Neuron (in vitro differentiated cells): Measurements from ENCODE around the gene UBE2M.
"Not testable (repeated sequence)": the region's sequence is repeated elsewhere in the genome, so short reads cannot be mapped to it uniquely, and the experiment has no call there.

Source experiments
- H2AFZ ChIP-seq: one replicate; pipeline ENCODE4 v1.6.1; 2013; ENCODE audit warnings: low read depth, mild to moderate bottlenecking, inconsistent platforms, low read length, moderate library complexity
- H3K27me3 ChIP-seq: one replicate; pipeline ENCODE4 v1.6.1; 2013; ENCODE audit warnings: low read length; ENCODE audit not compliant: insufficient read depth
- H3K36me3 ChIP-seq: one replicate; pipeline ENCODE4 v1.6.1; 2013; ENCODE audit warnings: low read length; ENCODE audit not compliant: insufficient read depth
- H3K4me1 ChIP-seq: one replicate; pipeline ENCODE4 v1.6.1; 2013; ENCODE audit warnings: low read length; ENCODE audit not compliant: insufficient read depth
- H3K4me3 ChIP-seq: 2 replicates; pipeline ENCODE4 v1.5.1; 2013; ENCODE audit warnings: mild to moderate bottlenecking, low read length, moderate library complexity
- H3K9me3 ChIP-seq: one replicate; pipeline ENCODE4 v1.6.1; 2013; ENCODE audit warnings: low read length

UBE2M gene

DNA sequence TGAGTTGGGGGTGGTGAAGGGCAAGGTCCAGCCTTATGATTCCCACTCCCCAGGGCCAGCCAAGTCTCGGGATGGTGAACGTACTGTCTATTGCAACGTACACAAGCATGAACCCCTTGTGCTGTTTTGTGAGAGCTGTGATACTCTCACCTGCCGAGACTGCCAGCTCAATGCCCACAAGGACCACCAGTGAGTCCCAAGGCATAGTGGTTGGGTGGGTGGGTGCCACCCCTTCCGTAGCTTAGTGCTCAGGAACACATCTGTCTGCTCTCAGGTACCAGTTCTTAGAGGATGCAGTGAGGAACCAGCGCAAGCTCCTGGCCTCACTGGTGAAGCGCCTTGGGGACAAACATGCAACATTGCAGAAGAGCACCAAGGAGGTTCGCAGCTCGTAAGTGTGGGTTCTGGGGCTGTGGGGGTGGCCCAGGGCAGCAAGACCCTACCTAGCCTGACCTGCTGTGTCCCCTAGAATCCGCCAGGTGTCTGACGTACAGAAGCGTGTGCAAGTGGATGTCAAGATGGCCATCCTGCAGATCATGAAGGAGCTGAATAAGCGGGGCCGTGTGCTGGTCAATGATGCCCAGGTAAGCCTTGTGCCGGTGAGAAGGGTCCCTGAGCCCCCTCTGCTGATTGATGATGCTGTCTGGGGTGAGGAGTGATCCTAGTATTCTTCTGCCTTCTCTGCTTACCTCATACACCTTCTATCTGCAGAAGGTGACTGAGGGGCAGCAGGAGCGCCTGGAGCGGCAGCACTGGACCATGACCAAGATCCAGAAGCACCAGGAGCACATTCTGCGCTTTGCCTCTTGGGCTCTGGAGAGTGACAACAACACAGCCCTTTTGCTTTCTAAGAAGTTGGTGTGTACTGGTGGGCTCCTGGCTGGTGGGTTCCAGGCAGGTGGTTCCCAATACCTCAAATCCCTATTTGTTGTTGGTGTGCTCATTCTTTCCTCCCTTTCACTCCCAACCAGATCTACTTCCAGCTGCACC lies 10.8 kb downstream of the UBE2M start:
- no peak overlapping the region for H3K4me3 ChIP-seq
- H2AFZ ChIP-seq = no peak overlapping the region
- H3K4me1 ChIP-seq = peaks cover 17% of the 10 kb centered on the region
- H3K36me3 ChIP-seq = peaks cover 73% of the 10 kb centered on the region
- no peaks in the 10 kb centered on the region for H3K9me3 ChIP-seq
- H3K27me3 ChIP-seq = no peaks in the 10 kb centered on the region

DNA sequence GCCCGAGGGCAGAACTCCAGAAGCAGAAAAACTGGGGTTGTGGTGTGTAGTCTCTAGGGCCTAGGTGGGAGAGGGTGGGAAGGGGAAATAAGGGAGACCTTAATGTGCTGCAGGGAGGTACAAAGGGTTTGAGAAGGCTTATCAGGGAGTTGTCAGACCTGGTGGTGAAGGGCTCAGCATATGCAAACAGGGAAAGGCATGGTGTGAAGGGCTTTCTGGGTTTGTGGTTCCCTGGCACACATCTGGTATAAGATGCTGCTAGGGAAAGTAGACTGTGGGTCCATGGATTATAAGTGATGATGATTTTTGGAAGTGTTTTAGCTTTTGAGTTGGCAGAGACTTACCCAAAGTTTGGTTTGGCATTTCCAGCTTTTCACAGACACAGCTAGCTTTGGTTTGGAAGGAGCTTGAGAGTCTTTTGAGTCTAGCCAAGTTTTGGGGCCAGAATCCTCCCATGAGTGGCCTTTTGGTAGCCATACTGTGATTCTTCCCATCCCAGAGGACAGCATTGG lies 12.3 kb downstream of the UBE2M start:
- peaks cover 17% of the 10 kb centered on the region for H3K4me1 ChIP-seq

DNA sequence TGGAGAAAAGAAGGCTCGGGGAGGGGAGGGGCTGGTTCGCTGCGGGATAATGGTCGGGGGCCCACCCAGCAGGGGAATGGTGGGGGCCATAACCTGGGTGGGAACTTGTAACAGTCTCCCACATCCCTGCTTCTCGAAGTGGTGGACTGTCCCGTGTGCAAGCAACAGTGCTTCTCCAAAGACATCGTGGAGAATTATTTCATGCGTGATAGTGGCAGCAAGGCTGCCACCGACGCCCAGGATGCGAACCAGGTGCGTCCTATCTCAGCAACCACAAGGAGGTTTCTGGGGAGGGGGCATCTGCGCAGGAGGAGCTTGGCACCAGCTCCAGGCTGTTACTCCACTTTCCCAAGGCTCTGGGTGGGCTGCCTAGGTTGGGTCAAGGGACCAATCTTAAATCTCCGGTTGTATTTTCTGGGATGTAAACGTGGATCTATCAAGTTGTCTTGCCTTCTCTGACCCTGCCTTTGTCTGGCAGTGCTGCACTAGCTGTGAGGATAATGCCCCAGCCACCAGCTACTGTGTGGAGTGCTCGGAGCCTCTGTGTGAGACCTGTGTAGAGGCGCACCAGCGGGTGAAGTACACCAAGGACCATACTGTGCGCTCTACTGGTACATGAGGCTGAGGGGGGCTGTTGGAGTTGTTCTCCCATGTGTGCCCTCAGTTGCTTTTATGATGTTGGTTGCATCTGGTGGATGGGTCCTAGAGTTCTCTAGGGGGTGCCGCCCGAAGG lies 13.0 kb downstream of the UBE2M start:
- Histone ChIP-seq H3K36me3 (peaks cover 51% of the 10 kb centered on the region), H3K27me3 (no peaks in the 10 kb centered on the region), H3K9me3 (no peaks in the 10 kb centered on the region)

More for the DNA sequence above, 12.3 kb downstream of the UBE2M start:
- H3K9me3 ChIP-seq = no peaks in the 10 kb centered on the region
- H3K4me3 ChIP-seq = peak overlapping the region; percentile 90
- no peak overlapping the region for H2AFZ ChIP-seq
- peaks cover 58% of the 10 kb centered on the region for H3K36me3 ChIP-seq
- H3K27me3 ChIP-seq = no peaks in the 10 kb centered on the region

DNA sequence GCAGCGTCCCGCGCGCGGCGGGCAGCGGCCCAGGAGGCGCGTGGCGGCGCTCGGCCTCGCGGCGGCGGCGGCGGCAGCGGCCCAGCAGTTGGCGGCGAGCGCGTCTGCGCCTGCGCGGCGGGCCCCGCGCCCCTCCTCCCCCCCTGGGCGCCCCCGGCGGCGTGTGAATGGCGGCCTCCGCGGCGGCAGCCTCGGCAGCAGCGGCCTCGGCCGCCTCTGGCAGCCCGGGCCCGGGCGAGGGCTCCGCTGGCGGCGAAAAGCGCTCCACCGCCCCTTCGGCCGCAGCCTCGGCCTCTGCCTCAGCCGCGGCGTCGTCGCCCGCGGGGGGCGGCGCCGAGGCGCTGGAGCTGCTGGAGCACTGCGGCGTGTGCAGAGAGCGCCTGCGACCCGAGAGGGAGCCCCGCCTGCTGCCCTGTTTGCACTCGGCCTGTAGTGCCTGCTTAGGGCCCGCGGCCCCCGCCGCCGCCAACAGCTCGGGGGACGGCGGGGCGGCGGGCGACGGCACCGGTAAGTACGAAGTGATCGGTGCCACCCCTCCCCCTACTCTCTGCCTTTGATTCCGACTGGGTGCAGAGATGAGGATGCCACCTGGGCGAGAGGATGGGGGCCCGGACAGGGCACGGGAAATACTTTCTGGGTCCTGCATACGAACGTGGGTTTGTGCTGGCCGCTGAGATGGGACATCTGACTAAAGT lies 13.7 kb downstream of the UBE2M start:
- peak overlapping the region; percentile 90 for H3K4me3 ChIP-seq
- H3K36me3 ChIP-seq = peaks cover 44% of the 10 kb centered on the region
- no peak overlapping the region for H2AFZ ChIP-seq
- peaks cover 17% of the 10 kb centered on the region for H3K4me1 ChIP-seq
- no peaks in the 10 kb centered on the region for H3K9me3 ChIP-seq
- no peaks in the 10 kb centered on the region for H3K27me3 ChIP-seq

More for the DNA sequence above, 13.0 kb downstream of the UBE2M start:
- Histone ChIP-seq H3K4me3 (peak overlapping the region; percentile 90), H2AFZ (no peak overlapping the region), H3K4me1 (peaks cover 17% of the 10 kb centered on the region)

DNA sequence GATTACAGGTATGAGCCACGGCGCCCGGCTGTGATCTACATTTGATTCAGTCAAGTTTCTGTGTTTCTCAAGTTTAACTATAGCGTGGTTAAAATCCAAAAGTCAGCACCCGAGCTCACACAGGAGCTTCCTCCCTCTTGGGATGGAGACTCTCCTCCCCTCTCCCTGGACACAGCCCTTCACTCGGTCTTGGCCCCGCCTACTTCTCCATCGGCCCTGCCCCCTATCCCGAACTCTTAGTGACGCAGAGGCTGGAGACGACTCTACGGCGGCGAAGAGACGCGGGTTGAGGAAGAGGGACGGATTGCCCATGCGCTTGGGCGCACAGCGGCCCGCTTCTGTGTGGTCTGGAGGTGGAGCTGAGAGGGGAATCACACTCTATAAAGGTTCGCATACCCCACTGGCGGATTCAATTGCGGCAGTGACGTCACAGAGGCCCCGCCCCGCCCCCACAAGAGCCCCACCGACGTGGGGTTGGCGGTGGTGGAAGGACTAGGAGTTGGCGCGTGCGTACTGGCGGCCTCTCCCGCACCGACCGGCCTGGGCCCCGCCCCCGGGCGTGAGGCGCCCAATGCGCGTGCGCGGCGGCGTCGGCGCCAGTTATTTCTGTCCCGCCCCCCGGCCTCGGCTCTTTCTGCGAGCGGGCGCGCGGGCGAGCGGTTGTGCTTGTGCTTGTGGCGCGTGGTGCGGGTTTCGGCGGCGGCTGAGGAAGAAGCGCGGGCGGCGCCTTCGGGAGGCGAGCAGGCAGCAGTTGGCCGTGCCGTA lies 14.4 kb downstream of the UBE2M start, which contains the start of gene TRIM28:
TSS of gene TRIM28 (plus strand) at position 239 of the 765 bp plus-strand sequence. CDS start 694 bp downstream, outside the sequence.
- H3K36me3 ChIP-seq = peaks cover 37% of the 10 kb centered on the region
- no peaks in the 10 kb centered on the region for H3K9me3 ChIP-seq
- peak within 1 kb of the TSS; percentile 90 for H3K4me3 ChIP-seq
- H2AFZ ChIP-seq = peak within 1 kb of the TSS; percentile 7
- peaks cover 17% of the 10 kb centered on the region for H3K4me1 ChIP-seq
- peaks cover 6% of the 10 kb centered on the region for H3K27me3 ChIP-seq

DNA sequence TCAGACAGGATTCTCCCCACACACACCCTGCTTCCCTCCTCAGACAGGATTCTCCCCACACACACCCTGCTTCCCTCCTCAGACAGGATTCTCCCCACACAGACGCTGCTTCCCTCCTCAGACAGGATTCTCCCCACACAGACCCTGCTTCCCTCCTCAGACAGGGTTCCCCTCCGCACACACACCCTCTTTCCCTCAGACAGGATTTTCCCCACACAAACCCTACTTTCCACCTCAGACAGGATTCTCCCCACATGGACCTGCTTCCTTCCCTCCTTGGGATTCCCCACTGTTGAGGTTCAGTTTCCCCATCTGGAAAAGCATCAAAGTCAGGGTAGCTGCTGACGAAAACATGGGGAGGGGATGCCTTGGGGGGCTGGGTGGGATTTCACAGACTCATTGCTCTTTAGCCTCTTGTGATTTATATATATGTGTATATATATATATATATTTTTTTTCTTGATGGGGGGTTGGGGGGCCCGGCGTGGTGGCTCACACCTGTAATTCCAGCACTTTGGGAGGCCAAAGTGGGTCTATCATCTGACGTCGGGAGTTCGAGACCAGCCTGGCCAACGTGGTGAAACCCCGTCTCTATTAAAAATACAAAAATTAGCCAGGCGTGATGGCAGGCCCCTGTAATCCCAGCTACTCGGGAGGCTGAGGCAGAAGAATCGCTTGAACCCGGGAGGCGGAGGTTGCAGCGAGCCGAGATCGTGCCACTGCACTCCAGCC lies 15.6 kb downstream of the UBE2M start:
- Histone ChIP-seq H3K36me3 (peaks cover 25% of the 10 kb centered on the region), H3K4me1 (peaks cover 20% of the 10 kb centered on the region)
- not testable (repeated sequence) for H3K27me3 ChIP-seq, H2AFZ ChIP-seq, H3K4me3 ChIP-seq, H3K9me3 ChIP-seq

DNA sequence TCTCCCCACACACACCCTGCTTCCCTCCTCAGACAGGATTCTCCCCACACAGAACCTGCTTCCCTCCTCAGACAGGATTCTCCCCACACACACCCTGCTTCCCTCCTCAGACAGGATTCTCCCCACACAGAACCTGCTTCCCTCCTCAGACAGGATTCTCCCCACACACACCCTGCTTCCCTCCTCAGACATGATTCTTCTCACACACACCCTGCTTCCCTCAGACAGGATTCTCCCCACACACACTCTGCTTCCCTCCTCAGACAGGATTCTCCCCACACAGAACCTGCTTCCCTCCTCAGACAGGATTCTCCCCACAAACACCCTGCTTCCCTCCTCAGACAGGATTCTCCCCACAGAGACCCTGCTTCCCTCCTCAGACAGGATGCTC lies 19.2 kb downstream of the UBE2M start:
- not testable (repeated sequence) for H3K36me3 ChIP-seq

DNA sequence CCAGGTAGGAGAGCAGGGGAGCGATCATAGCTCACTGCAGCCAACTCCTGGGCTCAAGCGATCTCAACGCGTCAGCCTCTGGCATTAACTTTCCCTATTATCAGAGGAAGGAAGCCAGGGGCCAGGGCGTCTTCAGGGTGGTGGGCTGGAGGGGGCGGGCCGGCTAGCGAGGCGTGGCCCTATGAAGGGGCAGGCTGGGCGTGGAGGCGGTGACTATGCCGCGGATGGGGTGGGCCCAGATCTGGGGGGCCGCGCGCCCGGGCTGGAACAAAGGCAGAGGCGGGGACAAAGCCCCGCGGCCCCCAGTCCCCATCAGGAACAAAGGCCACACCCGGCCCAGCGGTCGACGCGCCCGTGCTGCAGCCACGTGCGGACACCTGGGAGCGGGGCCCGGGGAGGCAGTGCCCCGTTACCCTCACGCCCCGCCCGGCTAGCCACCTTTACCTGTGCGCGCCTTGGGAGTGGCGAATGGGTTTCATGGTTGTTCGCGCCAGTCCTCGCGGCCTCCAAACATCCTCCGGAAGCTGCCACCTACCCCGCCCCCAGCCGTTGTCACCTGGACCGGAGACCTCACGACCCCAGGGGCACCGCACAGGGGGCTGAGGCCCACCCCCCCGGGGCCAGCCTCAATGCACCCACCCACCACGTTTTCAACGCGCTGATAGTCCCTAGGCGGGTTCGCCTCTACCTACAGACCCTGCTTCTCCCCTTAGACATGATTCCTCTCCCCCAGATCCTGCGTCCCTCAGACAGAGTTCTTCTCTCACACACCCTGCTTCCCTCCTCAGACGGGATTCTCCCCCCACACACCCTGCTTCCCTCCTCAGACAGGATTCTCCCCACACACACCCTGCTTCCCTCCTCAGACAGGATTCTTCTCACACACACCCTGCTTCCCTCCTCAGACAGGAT lies 19.9 kb downstream of the UBE2M start:
- peak overlapping the region; percentile 58 for H2AFZ ChIP-seq
- peaks cover 18% of the 10 kb centered on the region for H3K27me3 ChIP-seq
- H3K9me3 ChIP-seq = no peaks in the 10 kb centered on the region
- H3K36me3 ChIP-seq = no peaks in the 10 kb centered on the region
- H3K4me1 ChIP-seq = peaks cover 4% of the 10 kb centered on the region
- H3K4me3 ChIP-seq = peak overlapping the region; percentile 28

More for the DNA sequence above, 19.2 kb downstream of the UBE2M start:
- H3K9me3 ChIP-seq, H3K4me3 ChIP-seq, H3K4me1 ChIP-seq, H2AFZ ChIP-seq: not testable (repeated sequence)
- peaks cover 18% of the 10 kb centered on the region for H3K27me3 ChIP-seq

DNA sequence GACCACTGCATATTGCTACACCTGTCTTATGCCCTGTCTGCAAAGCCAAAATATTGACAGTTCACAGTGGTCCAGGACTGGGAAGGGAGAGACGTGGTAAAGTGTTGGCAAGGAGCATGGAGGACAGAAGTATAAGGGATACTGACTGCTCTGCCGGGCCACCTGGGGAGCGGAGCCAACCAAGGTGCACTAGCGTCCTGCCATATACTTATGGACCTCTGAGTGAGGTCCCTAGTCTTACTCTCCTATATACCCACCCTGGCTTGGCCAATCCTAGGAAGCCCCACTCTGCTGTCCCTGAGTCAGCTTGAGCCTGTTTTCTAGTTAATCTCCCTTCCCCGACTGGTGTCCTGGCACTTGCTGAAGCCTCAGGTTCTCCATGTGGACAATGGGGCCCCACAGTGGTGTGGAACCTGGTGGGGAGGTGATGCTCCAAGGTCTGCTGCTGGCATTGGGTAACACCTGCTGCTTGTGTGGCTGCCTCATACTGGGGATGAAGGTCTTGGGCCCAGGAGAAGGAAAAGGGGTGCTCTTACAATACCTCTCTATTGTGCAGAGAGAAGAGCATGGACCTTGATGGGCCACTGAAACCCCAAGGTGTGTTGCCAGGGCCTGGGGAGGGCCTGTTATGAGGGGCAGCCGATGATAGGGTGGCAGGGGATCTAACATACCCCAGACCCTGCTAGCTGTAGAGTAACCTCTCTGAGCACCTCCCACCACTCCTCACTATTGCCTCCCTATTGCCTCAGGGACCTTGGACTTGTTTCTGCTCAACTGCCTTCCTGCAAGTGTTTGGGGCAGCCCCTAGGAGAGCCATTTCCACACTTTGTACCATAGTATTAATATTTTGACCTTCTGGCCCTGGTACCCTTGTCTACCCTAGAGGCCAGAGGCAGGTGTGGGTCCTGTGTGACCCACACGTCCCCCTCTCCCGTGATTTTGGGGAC lies 21.3 kb downstream of the UBE2M start:
- Histone ChIP-seq H3K36me3 (no peaks in the 10 kb centered on the region), H3K27me3 (peaks cover 20% of the 10 kb centered on the region), H3K4me3 (no peak overlapping the region), H3K9me3 (no peaks in the 10 kb centered on the region), H2AFZ (no peak overlapping the region), H3K4me1 (peaks cover 4% of the 10 kb centered on the region)

DNA sequence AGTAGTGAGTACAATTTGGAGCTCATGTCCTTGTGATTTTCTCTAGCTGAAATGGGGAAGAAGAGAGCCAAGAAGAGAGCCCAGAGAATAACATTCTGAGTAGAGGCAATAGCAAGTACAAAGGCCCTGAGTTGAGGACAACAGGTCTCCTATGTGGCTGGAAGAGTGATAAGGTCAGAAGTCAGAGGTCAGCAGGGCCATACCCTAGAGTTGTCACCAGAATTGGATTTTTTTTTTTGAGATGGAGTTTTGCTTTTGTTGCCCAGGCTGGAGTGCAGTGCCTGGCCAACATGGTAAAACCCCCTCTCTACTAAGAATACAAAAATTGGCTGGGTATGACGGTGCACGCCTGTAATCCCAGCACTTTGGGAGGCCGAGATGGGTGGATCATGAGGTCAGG lies 22.6 kb downstream of the UBE2M start:
- Histone ChIP-seq H3K4me1 (peaks cover 4% of the 10 kb centered on the region), H3K9me3 (no peaks in the 10 kb centered on the region), H2AFZ (no peak overlapping the region), H3K4me3 (no peak overlapping the region), H3K36me3 (no peaks in the 10 kb centered on the region), H3K27me3 (peaks cover 30% of the 10 kb centered on the region)
